ENCODE measurements around the gene NUP88. TPM values are rescaled to one million over a fixed set of nuclear protein-coding genes. Genes with fewer than 3 reads are reported as not detected.

NUP88 gene
- total RNA-seq, 1 experiment from 2014 or later = 93.2 TPM

DNA sequence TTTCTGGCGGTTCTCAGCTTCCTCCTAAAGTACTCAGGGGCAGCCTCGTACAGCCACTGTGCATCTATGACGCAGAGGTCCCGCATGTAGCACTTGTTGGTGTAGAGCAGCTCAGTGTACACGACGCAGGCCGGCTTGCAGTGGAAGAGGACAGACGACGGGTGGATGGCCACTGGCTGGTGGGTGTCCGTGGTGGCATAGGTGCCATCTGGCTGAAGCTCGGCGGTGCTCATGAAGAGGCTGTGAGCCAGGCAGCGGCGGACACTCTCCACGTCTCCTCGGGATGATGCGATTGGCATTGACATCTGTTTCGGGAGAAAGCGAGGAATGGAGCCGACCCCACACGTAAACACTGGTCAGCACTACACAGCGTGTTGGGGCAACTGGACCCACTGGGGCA is 24.7 kb upstream of the NUP88 start:
- intact Hi-C loops (cut with micrococcal nuclease) = no loop called here
- CTCF ChIA-PET = no interaction called here
- TF ChIP-seq TCF7L2 (IDR thresholded peaks at IDR 0.05; ENCODE audit: borderline replicate concordance, extremely low read depth, insufficient read depth, insufficient read length) (no peak), ELF1 (IDR thresholded peaks at IDR 0.05; ENCODE audit: borderline replicate concordance, low read depth) (no peak), POLR2A (IDR thresholded peaks at IDR 0.05; ENCODE audit: borderline replicate concordance, extremely low read depth, insufficient read depth, insufficient read length) (no peak)
- Histone ChIP-seq H2AFZ (ENCODE audit: low read depth, low read length, poor library complexity, severe bottlenecking) (no peak overlapping the region), H3K27ac (ENCODE audit: low read depth, low read length) (no peak overlapping the region), H3K4me2 (ENCODE audit: low read length) (no peak overlapping the region), H3K9me3 (ENCODE audit: control insufficient read depth in 1 of 2, insufficient read depth in 1 of 2, low read depth in 1 of 2, low read length in 2 of 2) (no peaks in the 10 kb centered on the region), H3K79me2 (ENCODE audit: insufficient read depth, low read length) (peaks cover 27% of the 10 kb centered on the region), H4K20me1 (ENCODE audit: insufficient read depth) (no peaks in the 10 kb centered on the region), H3K4me3 (replicated peaks in 1 of 2; ENCODE audit: low read depth in 1 of 2, low read length in 2 of 2) (no peak overlapping the region), H3K9me2 (ENCODE audit: insufficient read depth) (no peaks in the 10 kb centered on the region), H3K4me1 (ENCODE audit: control insufficient read depth in 1 of 2, insufficient read depth in 2 of 2, low read length in 2 of 2) (peaks cover 4 to 8% of the 10 kb centered on the region in 2 experiments; a peak in 3 of 4 replicates), H3K9ac (ENCODE audit: low read length) (no peak overlapping the region), H3K27me3 (ENCODE audit: insufficient read depth, low read length) (no peaks in the 10 kb centered on the region), H3K36me3 (ENCODE audit: control insufficient read depth in 1 of 2, insufficient read depth in 2 of 2, low read length in 2 of 2) (peaks cover 27 to 43% of the 10 kb centered on the region in 2 experiments)
- DNase-seq (ENCODE audit: low read depth, low spot score) (no peak), ATAC-seq (no peak)
- POLR2A ChIA-PET = no interaction called here
- BruUV-seq (replicated peaks) = no TSS peak
- RAD21 ChIA-PET (ENCODE audit: low non-redundant PET in 1 of 2, low total read pairs in 2 of 2, uncharacterized antibody in 2 of 2, unreplicated experiment in 2 of 2) = no interaction called here

GRCh38 chr17:5443728-5444127 is 24.3 kb upstream of the NUP88 start:
- Histone ChIP-seq H4K20me1 (ENCODE audit: insufficient read depth) (no peaks in the 10 kb centered on the region), H3K79me2 (ENCODE audit: insufficient read depth, low read length) (peaks cover 29% of the 10 kb centered on the region), H3K27me3 (ENCODE audit: insufficient read depth, low read length) (no peaks in the 10 kb centered on the region), H3K9ac (ENCODE audit: low read length) (no peak overlapping the region), H3K9me2 (ENCODE audit: insufficient read depth) (no peaks in the 10 kb centered on the region), H3K27ac (ENCODE audit: low read depth, low read length) (no peak overlapping the region), H3K4me2 (ENCODE audit: low read length) (no peak overlapping the region), H3K9me3 (ENCODE audit: control insufficient read depth in 1 of 2, insufficient read depth in 1 of 2, low read depth in 1 of 2, low read length in 2 of 2) (no peaks in the 10 kb centered on the region), H2AFZ (ENCODE audit: low read depth, low read length, poor library complexity, severe bottlenecking) (no peak overlapping the region), H3K4me3 (replicated peaks in 1 of 2; ENCODE audit: low read depth in 1 of 2, low read length in 2 of 2) (no peak overlapping the region), H3K4me1 (ENCODE audit: control insufficient read depth in 1 of 2, insufficient read depth in 2 of 2, low read length in 2 of 2) (peaks cover 4 to 9% of the 10 kb centered on the region in 2 experiments; a peak in 3 of 4 replicates), H3K36me3 (ENCODE audit: control insufficient read depth in 1 of 2, insufficient read depth in 2 of 2, low read length in 2 of 2) (peaks cover 27 to 41% of the 10 kb centered on the region in 2 experiments)
- BruUV-seq (replicated peaks) = no TSS peak
- CTCF ChIA-PET = no interaction called here
- POLR2A ChIA-PET = no interaction called here
- no peak for TF ChIP-seq ELF1 (IDR thresholded peaks at IDR 0.05; ENCODE audit: borderline replicate concordance, low read depth)
- TF ChIP-seq REST (IDR thresholded peaks at IDR 0.05; ENCODE audit: low read depth) = no peak
- no peak for TF ChIP-seq MAX (IDR thresholded peaks at IDR 0.05)
- no peak for TF ChIP-seq EZH2phosphoT487 (IDR thresholded peaks at IDR 0.05; ENCODE audit: borderline replicate concordance)
- TF ChIP-seq TCF7L2 (IDR thresholded peaks at IDR 0.05; ENCODE audit: borderline replicate concordance, extremely low read depth, insufficient read depth, insufficient read length) = no peak
- TF ChIP-seq, protein P1, sequence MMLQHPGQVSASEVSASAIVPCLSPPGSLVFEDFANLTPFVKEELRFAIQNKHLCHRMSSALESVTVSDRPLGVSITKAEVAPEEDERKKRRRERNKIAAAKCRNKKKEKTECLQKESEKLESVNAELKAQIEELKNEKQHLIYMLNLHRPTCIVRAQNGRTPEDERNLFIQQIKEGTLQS (IDR thresholded peaks at IDR 0.05) = no peak
- no peak for TF ChIP-seq ZNF274 (IDR thresholded peaks at IDR 0.05; ENCODE audit: low read depth, low read length)
- TF ChIP-seq RAD21 (IDR thresholded peaks at IDR 0.05; ENCODE audit: low read depth) = no peak
- TF ChIP-seq SRF (IDR thresholded peaks at IDR 0.05; ENCODE audit: low read depth) = no peak
- no peak for TF ChIP-seq EGR1 (IDR thresholded peaks at IDR 0.05; ENCODE audit: low read depth)
- no peak for TF ChIP-seq JUND (IDR thresholded peaks at IDR 0.05)
- TF ChIP-seq FOSL1 (IDR thresholded peaks at IDR 0.05; ENCODE audit: low read depth) = no peak
- no peak for TF ChIP-seq POLR2A (IDR thresholded peaks at IDR 0.05; ENCODE audit: borderline replicate concordance, extremely low read depth, insufficient read depth, insufficient read length)
- no peak for TF ChIP-seq YY1 (IDR thresholded peaks at IDR 0.05; ENCODE audit: extremely low read depth, insufficient replicate concordance, low read depth, low read length)
- intact Hi-C loops (cut with micrococcal nuclease) = no loop called here
- RAD21 ChIA-PET (ENCODE audit: low non-redundant PET in 1 of 2, low total read pairs in 2 of 2, uncharacterized antibody in 2 of 2, unreplicated experiment in 2 of 2) = no interaction called here
- DNase-seq (ENCODE audit: low read depth, low spot score) = no peak
- no peak for ATAC-seq

All from HCT116 (cell line).